ENCODE data around the gene S100A14.

- TF ChIP-seq, protein P1, sequence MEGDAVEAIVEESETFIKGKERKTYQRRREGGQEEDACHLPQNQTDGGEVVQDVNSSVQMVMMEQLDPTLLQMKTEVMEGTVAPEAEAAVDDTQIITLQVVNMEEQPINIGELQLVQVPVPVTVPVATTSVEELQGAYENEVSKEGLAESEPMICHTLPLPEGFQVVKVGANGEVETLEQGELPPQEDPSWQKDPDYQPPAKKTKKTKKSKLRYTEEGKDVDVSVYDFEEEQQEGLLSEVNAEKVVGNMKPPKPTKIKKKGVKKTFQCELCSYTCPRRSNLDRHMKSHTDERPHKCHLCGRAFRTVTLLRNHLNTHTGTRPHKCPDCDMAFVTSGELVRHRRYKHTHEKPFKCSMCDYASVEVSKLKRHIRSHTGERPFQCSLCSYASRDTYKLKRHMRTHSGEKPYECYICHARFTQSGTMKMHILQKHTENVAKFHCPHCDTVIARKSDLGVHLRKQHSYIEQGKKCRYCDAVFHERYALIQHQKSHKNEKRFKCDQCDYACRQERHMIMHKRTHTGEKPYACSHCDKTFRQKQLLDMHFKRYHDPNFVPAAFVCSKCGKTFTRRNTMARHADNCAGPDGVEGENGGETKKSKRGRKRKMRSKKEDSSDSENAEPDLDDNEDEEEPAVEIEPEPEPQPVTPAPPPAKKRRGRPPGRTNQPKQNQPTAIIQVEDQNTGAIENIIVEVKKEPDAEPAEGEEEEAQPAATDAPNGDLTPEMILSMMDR (conservative IDR thresholded peaks at IDR 0.05; ENCODE audit: low read length) = peak; percentile 76
- TF ChIP-seq EZH2phosphoT487 (IDR thresholded peaks at IDR 0.05; ENCODE audit: borderline replicate concordance, low read depth, low read length) = no peak
Measured at GRCh38 chr1:153626904-153627714, 11.0 kb upstream of the S100A14 start, which contains the start of gene S100A13.

Measured in OCI-LY7 (cell line).